Trophoblast cell (in vitro differentiated cells and primary cell): ENCODE data around the gene CGAS.
"Not testable (repeated sequence)": the region's sequence is repeated elsewhere in the genome, so short reads cannot be mapped to it uniquely, and the experiment has no call there.

Experiments used
- DNase-seq, 2 donors: peaks; one replicate each; pipeline ENCODE4 v3.0.0-alpha.2; 2016
- H2AFZ ChIP-seq: 2 replicates; pipeline ENCODE4 v1.6.1; 2013; ENCODE audit warnings: low read length, moderate library complexity, mild to moderate bottlenecking; ENCODE audit not compliant: insufficient read depth, poor library complexity
- H2AK5ac ChIP-seq: 2 replicates; pipeline ENCODE4 v1.6.1; 2013; ENCODE audit warnings: mild to moderate bottlenecking, low read length
- H2BK120ac ChIP-seq: 2 replicates; pipeline ENCODE4 v1.6.1; 2013; ENCODE audit warnings: low read length, mild to moderate bottlenecking, moderate library complexity; ENCODE audit not compliant: insufficient read depth, poor library complexity
- H2BK12ac ChIP-seq: 2 replicates; pipeline ENCODE4 v1.6.1; 2013; ENCODE audit warnings: mild to moderate bottlenecking, low read length, moderate library complexity
- H2BK5ac ChIP-seq: 2 replicates; pipeline ENCODE4 v1.6.1; 2013; ENCODE audit warnings: low read length, low read depth, moderate library complexity, mild to moderate bottlenecking; ENCODE audit not compliant: poor library complexity
- H3K14ac ChIP-seq: 2 replicates; pipeline ENCODE4 v1.6.1; 2013; ENCODE audit warnings: mild to moderate bottlenecking, low read length
- H3K18ac ChIP-seq: 2 replicates; pipeline ENCODE4 v1.6.1; 2013; ENCODE audit warnings: mild to moderate bottlenecking, low read length
- H3K23ac ChIP-seq: 2 replicates; pipeline ENCODE4 v1.6.1; 2013; ENCODE audit warnings: low read length
- H3K27ac ChIP-seq: 2 replicates; pipeline ENCODE4 v1.5.1; 2013; ENCODE audit warnings: low read depth, mild to moderate bottlenecking, inconsistent platforms, low read length, moderate library complexity
- H3K27me3 ChIP-seq: 2 replicates; pipeline ENCODE4 v1.6.1; 2013; ENCODE audit warnings: inconsistent platforms, mild to moderate bottlenecking, low read length, moderate library complexity; ENCODE audit not compliant: insufficient read depth
- H3K36me3 ChIP-seq, 2 experiments: 1 replicate in 1 of 2; 2 replicates in 1 of 2; pipeline ENCODE4 v1.6.1; 2013; ENCODE audit warnings: low read length in 2 of 2, mild to moderate bottlenecking in 2 of 2, moderate library complexity in 1 of 2; ENCODE audit not compliant: insufficient read depth in 2 of 2, control insufficient read depth in 1 of 2
- H3K4ac ChIP-seq: 2 replicates; pipeline ENCODE4 v1.6.1; 2013; ENCODE audit warnings: low read depth, mild to moderate bottlenecking, low read length, moderate library complexity
- H3K4me1 ChIP-seq, 2 experiments: 1 replicate in 1 of 2; 2 replicates in 1 of 2; pipeline ENCODE4 v1.6.1; 2013; ENCODE audit warnings: low read length in 2 of 2, mild to moderate bottlenecking in 2 of 2, moderate library complexity in 1 of 2; ENCODE audit not compliant: insufficient read depth in 2 of 2, control insufficient read depth in 1 of 2
- H3K4me2 ChIP-seq: 2 replicates; pipeline ENCODE4 v1.6.1; 2013; ENCODE audit warnings: inconsistent platforms, mild to moderate bottlenecking, low read length, moderate library complexity
- H3K4me3 ChIP-seq: 2 replicates; pipeline ENCODE4 v1.5.1; 2013; ENCODE audit warnings: mild to moderate bottlenecking, low read depth, low read length, inconsistent platforms
- H3K79me1 ChIP-seq: one replicate; pipeline ENCODE4 v1.6.1; 2013; ENCODE audit warnings: low read length
- H3K79me2 ChIP-seq: 2 replicates; pipeline ENCODE4 v1.6.1; 2013; ENCODE audit warnings: low read length, mild to moderate bottlenecking; ENCODE audit not compliant: control insufficient read depth, insufficient read depth, poor library complexity
- H3K9ac ChIP-seq: 2 replicates; pipeline ENCODE4 v1.6.1; 2013; ENCODE audit warnings: mild to moderate bottlenecking, low read length
- H3K9me3 ChIP-seq: 2 replicates; pipeline ENCODE4 v1.6.1; 2013; ENCODE audit warnings: low read depth, mild to moderate bottlenecking, control low read depth, inconsistent platforms, low read length; ENCODE audit not compliant: insufficient read depth
- H4K12ac ChIP-seq: 2 replicates; pipeline ENCODE4 v1.6.1; 2013; ENCODE audit warnings: low read depth, mild to moderate bottlenecking, low read length, moderate library complexity
- H4K8ac ChIP-seq: 2 replicates; pipeline ENCODE4 v1.6.1; 2013; ENCODE audit warnings: low read depth, mild to moderate bottlenecking, low read length, moderate library complexity
- H4K91ac ChIP-seq: one replicate; pipeline ENCODE4 v1.6.1; 2013; ENCODE audit warnings: low read depth, mild to moderate bottlenecking, low read length, moderate library complexity
- whole genome bisulfite sequencing: extraction: QIAGEN DNeasy Blood & Tissue Kit; methylation state at CpG from one replicate; pipeline ENCODE4 v1.1.7; 2013; ENCODE audit warnings: missing lambda C conversion rate; ENCODE audit not compliant: insufficient read length, insufficient coverage; ENCODE audit errors: extremely low coverage; 5-methylcytosine and 5-hydroxymethylcytosine counted together

CGAS gene

DNA sequence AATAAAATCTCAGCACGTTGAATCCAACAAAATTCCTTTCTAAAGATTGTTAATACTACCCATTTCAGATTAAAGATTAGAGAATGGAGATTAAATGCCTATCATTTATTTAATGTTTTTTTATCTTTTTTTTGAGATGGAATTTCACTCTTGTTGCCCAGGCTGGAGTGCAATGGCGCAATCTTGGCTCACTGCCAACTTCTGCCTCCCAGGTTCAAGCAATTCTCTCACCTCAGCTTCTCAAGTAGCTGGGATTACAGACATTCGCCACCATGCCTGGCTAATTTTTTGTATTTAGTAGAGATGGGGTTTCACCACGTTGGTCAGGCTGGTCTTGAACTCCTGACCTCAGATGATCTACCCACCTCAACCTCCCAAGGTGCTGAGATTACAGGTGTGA, 59.9 kb downstream of the CGAS start:
- H3K4me2 ChIP-seq, H2BK120ac ChIP-seq, H4K12ac ChIP-seq, H3K9me3 ChIP-seq, H3K23ac ChIP-seq, H2AK5ac ChIP-seq, H3K27me3 ChIP-seq, H3K36me3 ChIP-seq, H3K14ac ChIP-seq, H3K27ac ChIP-seq, H3K9ac ChIP-seq, H3K4me1 ChIP-seq, H3K79me1 ChIP-seq, H3K4me3 ChIP-seq, H4K8ac ChIP-seq, H2AFZ ChIP-seq, H3K79me2 ChIP-seq, H2BK5ac ChIP-seq, H2BK12ac ChIP-seq, H4K91ac ChIP-seq, H3K18ac ChIP-seq, H3K4ac ChIP-seq: not testable (repeated sequence)
- WGBS: no CpG with 5 or more reads among the region's 4 CpGs
- DNase-seq: peak in 1 of 2 donors; percentile 59

DNA sequence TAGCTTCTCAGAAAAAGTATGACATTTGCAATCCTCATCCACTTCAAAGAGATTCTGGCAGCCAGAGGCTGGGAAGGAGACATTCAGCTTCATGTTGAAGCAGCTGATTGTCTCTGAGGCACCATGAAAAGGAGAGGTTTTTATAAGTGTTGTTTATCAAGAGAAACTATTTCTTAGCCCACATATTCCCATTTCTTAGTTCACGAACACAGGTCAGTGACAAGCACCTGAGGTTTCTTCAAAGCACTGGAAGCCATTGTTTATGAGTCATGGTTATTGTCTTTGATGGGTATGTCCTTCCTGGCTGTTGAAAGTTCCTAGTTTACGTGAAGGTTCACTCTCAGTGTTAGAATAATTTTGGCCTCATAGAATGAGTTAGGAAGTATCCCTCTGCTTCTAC, 60.4 kb downstream of the CGAS start:
- Histone ChIP-seq H3K36me3 (no peaks in the 10 kb centered on the region), H3K23ac (no peak overlapping the region), H3K9ac (no peak overlapping the region), H2BK5ac (no peak overlapping the region), H3K4me3 (no peak overlapping the region), H2BK120ac (no peak overlapping the region), H3K27ac (no peak overlapping the region), H3K18ac (no peak overlapping the region), H3K4me1 (no peaks in the 10 kb centered on the region), H2AK5ac (no peak overlapping the region), H4K12ac (no peak overlapping the region), H4K91ac (no peak overlapping the region), H3K79me1 (peaks cover 2% of the 10 kb centered on the region), H3K4me2 (no peak overlapping the region), H3K79me2 (no peaks in the 10 kb centered on the region), H4K8ac (no peak overlapping the region), H3K9me3 (peaks cover 5% of the 10 kb centered on the region), H3K14ac (no peak overlapping the region), H3K27me3 (no peaks in the 10 kb centered on the region), H3K4ac (no peak overlapping the region), H2BK12ac (no peak overlapping the region), H2AFZ (no peak overlapping the region)
- WGBS: no CpG with 5 or more reads among the region's 2 CpGs
- DNase-seq: peak in 1 of 2 donors; percentile 60

DNA sequence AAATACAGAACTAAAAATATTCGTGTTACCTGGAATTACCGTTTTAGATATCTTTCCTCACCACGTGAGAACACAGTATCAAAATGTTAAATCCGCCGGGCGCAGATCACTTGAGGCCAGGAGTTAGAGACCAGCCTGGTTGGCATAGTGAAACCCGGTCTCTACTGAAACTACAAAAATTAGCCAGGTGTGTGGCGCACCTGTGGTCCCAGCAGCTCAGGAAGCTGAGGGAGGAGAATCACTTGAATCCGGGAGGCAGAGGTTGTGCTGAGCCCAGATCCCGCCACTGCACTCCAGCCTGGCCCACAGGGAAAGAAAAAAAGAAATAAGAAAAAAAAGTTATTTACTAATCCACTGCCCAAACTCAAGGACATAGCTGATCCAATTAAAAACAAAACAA, 62.2 kb downstream of the CGAS start:
- Histone ChIP-seq H3K4me1 (no peaks in the 10 kb centered on the region), H2AK5ac (no peak overlapping the region), H3K79me2 (no peaks in the 10 kb centered on the region)

DNA sequence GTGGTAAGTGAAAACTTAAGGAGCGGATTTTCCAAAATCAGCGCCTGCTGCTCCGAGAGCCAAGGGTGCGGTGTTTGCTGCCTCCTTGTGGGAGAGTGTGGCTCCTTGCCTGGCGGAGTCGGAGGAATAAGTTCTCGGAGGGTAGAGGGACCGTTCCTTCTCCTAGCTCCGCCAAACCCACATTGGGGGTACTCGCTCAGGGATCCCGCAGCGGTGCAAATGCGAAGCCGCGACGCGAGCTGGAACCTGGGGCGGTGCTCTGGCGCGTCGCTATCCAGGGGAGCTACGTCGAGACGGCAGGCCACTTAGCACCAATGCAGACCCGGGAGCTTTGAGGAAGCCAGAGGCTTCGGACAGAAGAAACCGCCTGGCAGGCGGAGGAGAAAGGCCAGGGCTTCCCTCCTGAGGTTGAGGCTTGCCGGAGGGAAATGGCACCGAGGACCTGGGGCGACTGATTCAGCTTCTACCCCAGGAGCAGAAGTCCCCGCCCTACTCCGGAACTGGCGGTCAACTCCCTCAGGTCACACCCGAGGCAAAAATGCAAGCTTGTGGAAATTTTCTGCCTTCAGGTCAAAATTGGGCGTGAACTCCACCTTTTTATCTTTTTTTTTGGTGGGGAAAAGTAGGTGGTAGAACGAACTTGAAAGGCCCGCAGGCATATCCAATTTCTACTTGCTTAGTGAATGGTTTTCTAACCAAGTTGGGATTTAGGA, 63.1 kb downstream of the CGAS start:
- Histone ChIP-seq H3K14ac (no peak overlapping the region), H2BK5ac (no peak overlapping the region), H3K18ac (no peak overlapping the region), H3K4me1 (no peaks in the 10 kb centered on the region), H4K91ac (no peak overlapping the region), H4K8ac (peak overlapping the region; percentile 40), H3K79me1 (peaks cover 2% of the 10 kb centered on the region), H3K4ac (no peak overlapping the region), H4K12ac (no peak overlapping the region), H2BK120ac (no peak overlapping the region), H3K4me2 (peak overlapping the region; percentile 57), H2AK5ac (no peak overlapping the region), H3K9me3 (peaks cover 2% of the 10 kb centered on the region), H3K27me3 (no peaks in the 10 kb centered on the region), H3K79me2 (no peaks in the 10 kb centered on the region), H3K23ac (no peak overlapping the region), H3K4me3 (peak overlapping the region; percentile 62), H3K9ac (no peak overlapping the region), H2BK12ac (no peak overlapping the region), H3K27ac (no peak overlapping the region), H3K36me3 (no peaks in the 10 kb centered on the region), H2AFZ (peak overlapping the region; percentile 37)
- DNase-seq: peak; percentile 96 to 99
- WGBS: no CpG with 5 or more reads among the region's 38 CpGs

More for the DNA sequence above, 62.2 kb downstream of the CGAS start:
- no peak overlapping the region for H2AFZ ChIP-seq
- peaks cover 3% of the 10 kb centered on the region for H3K9me3 ChIP-seq
- no peak overlapping the region for H2BK120ac ChIP-seq
- peaks cover 2% of the 10 kb centered on the region for H3K79me1 ChIP-seq
- no peak overlapping the region for H4K8ac ChIP-seq
- H3K4me3 ChIP-seq: no peak overlapping the region
- H3K9ac ChIP-seq: no peak overlapping the region
- no peak overlapping the region for H3K4ac ChIP-seq
- H3K36me3 ChIP-seq: no peaks in the 10 kb centered on the region
- H4K12ac ChIP-seq: no peak overlapping the region
- no peak for DNase-seq
- H2BK5ac ChIP-seq: no peak overlapping the region
- H3K27ac ChIP-seq: no peak overlapping the region
- no peak overlapping the region for H3K4me2 ChIP-seq
- no peak overlapping the region for H3K18ac ChIP-seq
- WGBS: no CpG with 5 or more reads among the region's 10 CpGs
- H4K91ac ChIP-seq: no peak overlapping the region
- H3K14ac ChIP-seq: no peak overlapping the region
- no peaks in the 10 kb centered on the region for H3K27me3 ChIP-seq
- H3K23ac ChIP-seq: no peak overlapping the region
- no peak overlapping the region for H2BK12ac ChIP-seq
